WI38 (cell line): ENCODE measurements around the gene VLDLR.

Source experiments
- H3K4me3 ChIP-seq: 2 replicates; pipeline ENCODE4 v1.5.1; 2011; ENCODE audit warnings: low read depth, mild to moderate bottlenecking, control low read depth, low read length
- CTCF ChIP-seq: IDR thresholded peaks from 2 replicates; pipeline ENCODE4 v1.5.1; 2012; ENCODE audit warnings: low read depth, mild to moderate bottlenecking, control low read depth, low read length

The VLDLR gene

GRCh38 chr9:2630158-2630557 lies 8.6 kb downstream of the VLDLR start:
- H3K4me3 ChIP-seq, result no peak overlapping the region
- TF ChIP-seq CTCF, result no peak

GRCh38 chr9:2631263-2631662 lies 9.7 kb downstream of the VLDLR start:
- no peak overlapping the region for H3K4me3 ChIP-seq
- TF ChIP-seq CTCF, result no peak

- no peak overlapping the region for H3K4me3 ChIP-seq
- TF ChIP-seq CTCF, result no peak
These were observed 12.6 kb downstream of the VLDLR start for GRCh38 chr9:2634153-2634552.

- no peak for TF ChIP-seq CTCF
- H3K4me3 ChIP-seq, result no peak overlapping the region
These were observed 13.2 kb downstream of the VLDLR start for GRCh38 chr9:2634818-2635217.

GRCh38 chr9:2635922-2636321 lies 14.3 kb downstream of the VLDLR start:
- no peak overlapping the region for H3K4me3 ChIP-seq
- TF ChIP-seq CTCF, result no peak

- no peak overlapping the region for H3K4me3 ChIP-seq
- no peak for TF ChIP-seq CTCF
These were observed 15.8 kb downstream of the VLDLR start for GRCh38 chr9:2637390-2637789.

GRCh38 chr9:2638871-2639673 lies 17.5 kb downstream of the VLDLR start:
- TF ChIP-seq CTCF, result no peak
- no peak overlapping the region for H3K4me3 ChIP-seq
